Stimulated activated CD8-positive, alpha-beta memory T cell treated with anti-CD3 and anti-CD28 coated beads, Interleukin-2, amount 100 ng/mL, for 1 hour (primary cell): Measurements from ENCODE around the gene PSMC4.

Experiments
- DNase-seq, 2 donors: peaks; one replicate each; pipeline ENCODE4 v3.0.0-alpha.2; 2020; ENCODE audit warnings: low read depth in 2 of 2

PSMC4 gene

DNA sequence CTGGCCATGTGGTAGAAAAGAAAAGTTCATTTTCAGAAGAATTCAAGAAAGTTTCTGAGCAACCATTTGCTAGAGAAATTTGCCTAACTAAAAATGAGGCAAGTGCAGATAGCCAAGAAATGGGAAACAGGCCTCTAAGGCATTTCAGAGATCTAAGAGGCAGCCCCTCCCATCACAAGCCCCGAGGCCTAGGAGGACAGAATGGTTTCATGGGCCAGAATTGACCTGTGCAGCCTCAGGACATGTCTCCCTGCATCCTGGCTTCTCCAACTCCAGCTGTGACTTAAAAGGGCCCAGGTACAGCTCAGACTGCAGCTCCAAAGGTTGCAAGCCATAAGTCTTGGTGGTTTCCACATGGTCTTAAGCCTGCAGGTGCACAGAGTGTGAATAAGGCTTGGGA lies 22.6 kb downstream of the PSMC4 start:
- DNase-seq, result no peak

- no peak for DNase-seq
Observed at GRCh38 chr19:39994361-39994760, 23.4 kb downstream of the PSMC4 start.

GRCh38 chr19:39995794-39996193 lies 24.8 kb downstream of the PSMC4 start:
- no peak for DNase-seq

DNA sequence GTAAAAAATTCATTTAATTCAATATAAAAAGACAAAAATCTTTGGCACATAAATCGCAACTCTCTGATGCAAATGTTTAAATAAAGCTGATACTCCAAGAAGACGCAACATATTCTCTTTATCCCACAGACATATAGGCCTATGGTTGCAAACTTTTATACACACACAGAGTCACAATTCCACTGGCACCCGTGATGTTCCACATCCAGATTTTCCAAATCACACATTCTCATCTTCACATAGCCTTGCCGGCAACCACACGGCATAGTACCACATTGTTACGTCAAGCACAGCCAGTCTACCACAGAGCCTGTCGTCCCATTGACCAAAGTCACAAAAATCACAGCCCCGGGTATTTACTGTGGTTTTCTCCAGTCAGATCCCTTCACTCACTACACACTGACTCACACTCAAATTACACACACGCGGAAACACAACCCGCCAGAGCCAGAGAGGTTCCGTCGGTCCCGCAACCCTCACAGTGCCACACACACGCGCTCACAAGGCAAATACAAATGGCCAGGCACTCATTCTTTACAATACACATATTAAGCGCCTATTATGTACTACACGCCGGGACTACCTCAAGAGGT lies 25.3 kb downstream of the PSMC4 start:
- DNase-seq, result peak; percentile 5 to 9

DNA sequence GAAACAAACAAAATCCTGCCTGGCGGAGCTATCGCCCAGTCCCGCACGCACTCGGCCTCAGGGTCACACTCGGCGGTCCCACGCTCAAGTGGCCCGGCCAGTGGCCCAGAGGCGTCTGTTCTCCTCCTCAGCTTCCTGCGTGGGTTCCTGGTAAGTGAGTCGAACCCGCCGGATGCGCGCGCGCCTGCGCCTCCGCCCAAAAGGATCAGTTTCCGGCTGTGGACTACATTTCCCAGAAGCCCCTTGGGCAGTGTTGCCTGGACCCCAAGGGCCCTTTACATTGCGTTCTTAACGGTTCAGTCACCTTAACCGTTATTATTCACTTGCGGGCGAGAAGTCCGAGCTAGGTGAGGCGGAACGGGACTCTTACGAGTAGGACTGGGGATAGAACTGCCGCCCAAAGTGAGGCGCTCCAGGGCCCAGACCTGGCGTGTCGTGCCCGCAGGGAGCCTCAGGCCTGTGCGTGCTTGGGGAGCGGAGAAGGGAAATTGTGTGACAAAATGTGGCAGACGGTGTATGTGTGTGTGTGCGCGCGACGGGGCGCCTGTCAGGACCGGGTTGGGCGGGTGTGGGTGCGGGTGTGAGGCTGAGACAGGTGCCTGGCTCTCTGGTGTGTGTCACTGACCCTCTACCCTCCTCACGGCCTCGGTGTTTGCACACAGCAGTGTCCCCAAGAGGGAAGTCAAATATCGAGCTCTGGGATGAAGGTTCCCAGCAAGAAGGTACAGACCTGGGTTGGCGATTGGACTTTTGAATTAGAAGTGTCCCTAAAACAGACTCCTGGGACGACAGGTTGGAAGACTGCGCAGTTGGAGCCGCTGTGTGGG lies 26.1 kb downstream of the PSMC4 start, which contains the start of gene ZNF546:
TSS of gene ZNF546 (plus strand) at position 250 of the 827 bp plus-strand sequence. CDS start 1,267 bp downstream, outside the sequence.
- DNase-seq, result peak; percentile 79 to 84

- DNase-seq, result no peak
Observed at GRCh38 chr19:39997638-39998216, 26.8 kb downstream of the PSMC4 start.

DNA sequence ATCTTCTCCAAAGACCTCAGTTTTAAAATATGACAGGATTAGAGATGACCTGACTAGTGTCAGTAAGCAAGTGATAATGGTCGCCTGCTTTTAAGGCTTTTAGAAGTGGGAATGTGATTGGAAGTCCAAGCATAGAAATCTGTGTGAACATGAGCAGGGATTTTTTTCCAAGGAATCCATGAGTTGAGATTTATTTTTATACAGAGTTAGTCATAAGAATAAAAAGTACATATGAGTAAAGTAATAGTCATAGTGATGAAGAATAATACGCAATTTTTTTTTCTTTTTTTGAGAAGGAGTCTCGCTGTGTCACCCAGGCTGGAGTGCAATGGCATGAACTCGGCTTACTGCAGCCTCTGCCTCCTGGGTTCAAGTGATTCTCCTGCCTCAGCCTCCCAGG lies 27.5 kb downstream of the PSMC4 start:
- DNase-seq, result no peak

GRCh38 chr19:40005691-40006272 lies 34.8 kb downstream of the PSMC4 start:
- DNase-seq, result no peak

DNA sequence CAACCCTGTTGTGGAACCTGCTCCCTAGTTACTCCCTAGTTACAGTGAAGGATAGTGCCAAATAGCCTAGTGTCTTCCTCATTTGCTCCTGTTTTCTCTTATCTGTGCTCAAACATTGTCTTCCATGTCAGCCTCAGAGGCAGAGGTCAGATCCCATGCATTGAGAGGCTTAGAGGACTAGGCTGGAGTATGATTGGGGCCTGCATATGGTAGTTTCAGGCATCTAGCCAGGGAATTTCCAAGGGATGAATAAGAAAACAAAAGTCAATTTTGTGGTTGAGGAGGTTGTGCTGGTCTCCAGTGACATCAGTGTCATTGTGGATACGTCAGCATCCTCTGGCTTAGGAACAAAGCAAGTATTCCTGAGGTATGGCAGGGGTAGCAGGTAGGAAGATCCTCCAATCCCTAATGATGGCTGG lies 35.3 kb downstream of the PSMC4 start:
- no peak for DNase-seq

- DNase-seq, result no peak
Observed at GRCh38 chr19:40009674-40010073, 38.7 kb downstream of the PSMC4 start.

- no peak for DNase-seq
Observed at GRCh38 chr19:40013991-40014390, 43.0 kb downstream of the PSMC4 start.

GRCh38 chr19:40023969-40024368 lies 53.0 kb downstream of the PSMC4 start:
- DNase-seq, result no peak

GRCh38 chr19:40025938-40026596 lies 55.1 kb downstream of the PSMC4 start:
- no peak for DNase-seq

GRCh38 chr19:40026597-40026970 lies 55.6 kb downstream of the PSMC4 start:
- no peak for DNase-seq
